Suprapubic skin (tissue), 4 donors: Measurements from ENCODE around the gene DTNBP1.

Experiments used
- CTCF ChIP-seq, 2 donors: fragments of 200-600 bp in 1 of 2; fragments of 450-650 bp in 1 of 2; sonication (generic) in 1 of 2; IDR thresholded peaks; one replicate each; pipeline ENCODE4 v1.5.1; 2016 to 2019; ENCODE audit warnings: antibody characterized with exemption in 2 of 2, mild to moderate bottlenecking in 1 of 2, moderate library complexity in 1 of 2
- EP300 ChIP-seq: sonication (generic); formaldehyde crosslinking; IDR thresholded peaks from one replicate; pipeline ENCODE4 v1.6.1; 2017; ENCODE audit warnings: antibody characterized with exemption
- POLR2A ChIP-seq, 2 donors: fragments of 450-650 bp; IDR thresholded peaks; one replicate each; pipeline ENCODE4 v1.6.1; 2017; ENCODE audit warnings: antibody characterized with exemption in 2 of 2, mild to moderate bottlenecking in 2 of 2, moderate library complexity in 2 of 2
- POLR2AphosphoS5 ChIP-seq, 3 donors: sonication (generic); formaldehyde crosslinking; IDR thresholded peaks; one replicate each; pipeline ENCODE4 v1.6.1; 2017; ENCODE audit warnings: antibody characterized with exemption in 3 of 3

GRCh38 chr6:15661853-15662325 lies 939 bp downstream of the DTNBP1 start:
- TF ChIP-seq CTCF (IDR thresholded peaks at IDR 0.05) (no peak), POLR2A (IDR thresholded peaks at IDR 0.05) (no peak), POLR2AphosphoS5 (IDR thresholded peaks at IDR 0.05) (no peak), EP300 (no peak)
